CD14-positive monocyte (primary cell): ENCODE measurements around the gene CHMP2A. TPM values are rescaled to one million over a fixed set of nuclear protein-coding genes. Genes with fewer than 3 reads are reported as not detected.

Source experiments
- DNase-seq, 3 donors: peaks; one replicate each; pipeline ENCODE4 v3.0.0-alpha.2; 2011 to 2022
- H2AFZ ChIP-seq: 2 replicates; pipeline ENCODE4 v1.6.0; 2012; ENCODE audit warnings: mild to moderate bottlenecking, low read depth, low read length, inconsistent platforms; ENCODE audit not compliant: insufficient read depth, poor library complexity, severe bottlenecking
- H3K27ac ChIP-seq, 2 donors: 1 replicate in 1 of 2; 2 replicates in 1 of 2; pipeline ENCODE4 v1.5.1; 2012 to 2013; ENCODE audit warnings: low read length in 2 of 2, control low read depth in 1 of 2, inconsistent platforms in 1 of 2, low read depth in 1 of 2, mild to moderate bottlenecking in 1 of 2
- H3K27me3 ChIP-seq, 2 donors: one replicate each; pipeline versions ENCODE4 v1.6.0 to v1.6.1; 2011 to 2013; ENCODE audit warnings: low read length in 2 of 2; ENCODE audit not compliant: control insufficient read depth in 2 of 2, insufficient read depth in 2 of 2
- H3K36me3 ChIP-seq, 2 donors: replicated peaks in 1 of 2; 1 replicate in 1 of 2; 2 replicates in 1 of 2; pipeline versions ENCODE4 v1.5.1 to v1.6.1; 2012 to 2013; ENCODE audit warnings: low read length in 2 of 2, control low read depth in 1 of 2, inconsistent platforms in 1 of 2, mild to moderate bottlenecking in 1 of 2; ENCODE audit not compliant: insufficient read depth in 2 of 2, control insufficient read depth in 1 of 2
- H3K4me1 ChIP-seq, 2 donors: 1 replicate in 1 of 2; 2 replicates in 1 of 2; pipeline versions ENCODE4 v1.5.1 to v1.6.1; 2012 to 2013; ENCODE audit warnings: low read length in 2 of 2, control low read depth in 1 of 2, inconsistent platforms in 1 of 2, mild to moderate bottlenecking in 1 of 2, moderate library complexity in 1 of 2; ENCODE audit not compliant: insufficient read depth in 2 of 2, control insufficient read depth in 1 of 2
- H3K4me2 ChIP-seq: replicated peaks from 2 replicates; pipeline ENCODE3; 2012; ENCODE audit warnings: low read length, moderate library complexity, mild to moderate bottlenecking; ENCODE audit not compliant: poor library complexity, severe bottlenecking; ENCODE audit errors: extremely low read depth
- H3K4me3 ChIP-seq, 3 experiments: fragments of 200-600 bp in 1 of 3; sonication (generic) in 1 of 3; replicated peaks in 1 of 3; 1 replicate in 2 of 3; 2 replicates in 1 of 3; pipeline ENCODE4 v1.5.1; 2011 to 2013; ENCODE audit warnings: low read length in 3 of 3, mild to moderate bottlenecking in 3 of 3, control low read depth in 2 of 3, low read depth in 2 of 3, inconsistent platforms in 1 of 3, moderate library complexity in 1 of 3
- H3K79me2 ChIP-seq: 2 replicates; pipeline ENCODE4 v1.6.0; 2012; ENCODE audit warnings: mild to moderate bottlenecking, control low read depth, inconsistent platforms, low read length, moderate library complexity; ENCODE audit not compliant: insufficient read depth
- H3K9ac ChIP-seq: 2 replicates; pipeline ENCODE4 v1.6.0; 2017; ENCODE audit warnings: low read length, mild to moderate bottlenecking; ENCODE audit not compliant: insufficient read depth, poor library complexity, severe bottlenecking
- H3K9me3 ChIP-seq, 2 donors: replicated peaks in 1 of 2; 1 replicate in 1 of 2; 2 replicates in 1 of 2; pipeline versions ENCODE4 v1.5.1 to v1.6.1; 2012 to 2013; ENCODE audit warnings: low read length in 2 of 2, control low read depth in 1 of 2; ENCODE audit not compliant: control insufficient read depth in 1 of 2, insufficient read depth in 1 of 2
- H4K20me1 ChIP-seq: 2 replicates; pipeline ENCODE4 v1.6.0; 2012; ENCODE audit warnings: mild to moderate bottlenecking, low read length, control low read depth, moderate library complexity; ENCODE audit not compliant: insufficient read depth
- H3K27ac Mint-ChIP-seq, 7 donors: one replicate each; pipeline ENCODE4 v1.8.0; 2020; ENCODE audit warnings: mild to moderate bottlenecking in 7 of 7, mixed read lengths in 7 of 7, moderate library complexity in 6 of 7, inconsistent platforms in 2 of 7
- H3K27me3 Mint-ChIP-seq, 3 donors: one replicate each; pipeline ENCODE4 v1.8.0; 2021 to 2022; ENCODE audit warnings: low read depth in 3 of 3, mild to moderate bottlenecking in 3 of 3, mixed read lengths in 3 of 3, moderate library complexity in 3 of 3, inconsistent platforms in 1 of 3
- H3K36me3 Mint-ChIP-seq, 2 donors: one replicate each; pipeline ENCODE4 v1.8.0; 2020; ENCODE audit warnings: mixed read lengths in 2 of 2, inconsistent platforms in 1 of 2, mild to moderate bottlenecking in 1 of 2
- H3K4me1 Mint-ChIP-seq: one replicate; pipeline ENCODE4 v1.8.0; 2020; ENCODE audit warnings: mild to moderate bottlenecking, mixed read lengths
- H3K4me3 Mint-ChIP-seq, 2 donors: one replicate each; pipeline ENCODE4 v1.8.0; 2020; ENCODE audit warnings: mild to moderate bottlenecking in 2 of 2, mixed read lengths in 2 of 2, moderate library complexity in 1 of 2
- H3K9me3 Mint-ChIP-seq, 7 donors: one replicate each; pipeline ENCODE4 v1.8.0; 2020 to 2022; ENCODE audit warnings: mixed read lengths in 7 of 7, mild to moderate bottlenecking in 6 of 7, moderate library complexity in 6 of 7, inconsistent platforms in 2 of 7
- CTCF ChIP-seq: fragments of 200-600 bp; IDR thresholded peaks from one replicate; pipeline ENCODE4 v1.8.0; 2022; ENCODE audit warnings: antibody characterized with exemption, mild to moderate bottlenecking
- WGBS: methylation state at CpG from one replicate; pipeline ENCODE4 v1.1.5; 2013; ENCODE audit warnings: missing lambda C conversion rate; ENCODE audit not compliant: insufficient coverage; 5-methylcytosine and 5-hydroxymethylcytosine counted together
- intact Hi-C, 2 donors: fragments of 100-400 bp; cut with micrococcal nuclease; formaldehyde crosslinking; loops; one replicate each; pipeline versions ENCODE4 v1.15.0 to v1.15.1; 2023
- polyA plus RNA-seq, 3 donors: library from polyadenylated mRNA; depleted of rRNA in 1 of 3; unstranded in 2 of 3; stranded (reverse) in 1 of 3; fragments of 300-500 nt in 2 of 3; fragments of >200 nt in 1 of 3; fragmentation: Illumina TruSeq in 2 of 3; gene quantifications; 1 replicate in 2 of 3; 2 replicates in 1 of 3; pipeline ENCODE4 v1.2.3, GENCODE V29; 2012 to 2021

CHMP2A gene
- polyA plus RNA-seq, 3 donors = 228 to 323 (median 290) TPM

GRCh38 chr19:58572026-58572817 lies 17.3 kb upstream of the CHMP2A start:
- DNase-seq = peak; percentile 63 to 85 (median 65)
- Histone ChIP-seq H3K9me3 (no peaks in the 10 kb centered on the region), H2AFZ (peak overlapping the region; percentile 81), H3K4me1 (peaks cover 32 to 37% of the 10 kb centered on the region in 2 donors), H3K9ac (peak overlapping the region; percentile 89), H3K4me2 (peak overlapping the region; percentile 76), H4K20me1 (no peaks in the 10 kb centered on the region), H3K79me2 (peaks cover 15% of the 10 kb centered on the region), H3K36me3 (peaks cover 5 to 27% of the 10 kb centered on the region in 2 donors), H3K27ac (peak overlapping the region; percentile 96 to 99), H3K4me3 (peak overlapping the region; percentile 58 to 82 (median 78)), H3K27me3 (no peaks in the 10 kb centered on the region)
- intact Hi-C loops = loop anchor here in 1 of 2 donors (2.0 kb wide), 1 partner anchor 53 kb away; the partner anchor contains the start of gene ZBTB45
- peaks cover 0 to 6% (median 0%) of the 10 kb centered on the region in 3 donors for H3K27me3 Mint-ChIP-seq
- no peak for TF ChIP-seq CTCF
- H3K27ac Mint-ChIP-seq = peak overlapping the region; percentile 100
- H3K4me1 Mint-ChIP-seq = peaks cover 32% of the 10 kb centered on the region
- H3K36me3 Mint-ChIP-seq = peaks cover 14 to 31% of the 10 kb centered on the region in 2 donors
- WGBS = 23% methylated on average over 20 of the region's 24 CpGs
- peaks cover 0 to 3% (median 0%) of the 10 kb centered on the region in 7 donors for H3K9me3 Mint-ChIP-seq
- peak overlapping the region; percentile 99 to 100 for H3K4me3 Mint-ChIP-seq

GRCh38 chr19:58571575-58571947 lies 16.7 kb upstream of the CHMP2A start:
- peak overlapping the region; percentile 81 for H2AFZ ChIP-seq
- H4K20me1 ChIP-seq = no peaks in the 10 kb centered on the region
- Mint-ChIP-seq H3K4me3 (no peak overlapping the region), H3K27me3 (peaks cover 0 to 6% (median 0%) of the 10 kb centered on the region in 3 donors), H3K36me3 (peaks cover 14 to 36% of the 10 kb centered on the region in 2 donors), H3K9me3 (peaks cover 0 to 3% (median 0%) of the 10 kb centered on the region in 7 donors), H3K4me1 (peaks cover 32% of the 10 kb centered on the region), H3K27ac (peak overlapping the region in 6 of 7 donors; percentile 100)
- no peak overlapping the region for H3K9ac ChIP-seq
- peak overlapping the region; percentile 76 for H3K4me2 ChIP-seq
- peaks cover 32 to 37% of the 10 kb centered on the region in 2 donors for H3K4me1 ChIP-seq
- H3K36me3 ChIP-seq = peaks cover 9 to 31% of the 10 kb centered on the region in 2 donors
- H3K27ac ChIP-seq = peak overlapping the region; percentile 96 to 99
- no peak for TF ChIP-seq CTCF
- H3K4me3 ChIP-seq = peak overlapping the region in 1 of 3 experiments; percentile 78
- no peaks in the 10 kb centered on the region for H3K9me3 ChIP-seq
- no peak for DNase-seq
- H3K79me2 ChIP-seq = peaks cover 15% of the 10 kb centered on the region
- H3K27me3 ChIP-seq = no peaks in the 10 kb centered on the region
- intact Hi-C loops = loop anchor here in 1 of 2 donors (1.0 kb wide), 1 partner anchor 10 kb away; no protein-coding TSS in a partner anchor
- 98% methylated on average over 7 of the region's 8 CpGs for WGBS
